ENCODE data around the gene EP400. TPM values are rescaled to one million over a fixed set of nuclear protein-coding genes. Genes with fewer than 3 reads are reported as not detected.
A peak's percentile ranks its signal among the peaks of the same experiment; 100 is the strongest.

EP400 gene
- total and polyA plus RNA-seq, 9 of the 15 experiments (the other 6 are each of a cell fraction or from before 2014, with no cell fraction given) = 4.5 to 58.0 (median 7.0) TPM

DNA sequence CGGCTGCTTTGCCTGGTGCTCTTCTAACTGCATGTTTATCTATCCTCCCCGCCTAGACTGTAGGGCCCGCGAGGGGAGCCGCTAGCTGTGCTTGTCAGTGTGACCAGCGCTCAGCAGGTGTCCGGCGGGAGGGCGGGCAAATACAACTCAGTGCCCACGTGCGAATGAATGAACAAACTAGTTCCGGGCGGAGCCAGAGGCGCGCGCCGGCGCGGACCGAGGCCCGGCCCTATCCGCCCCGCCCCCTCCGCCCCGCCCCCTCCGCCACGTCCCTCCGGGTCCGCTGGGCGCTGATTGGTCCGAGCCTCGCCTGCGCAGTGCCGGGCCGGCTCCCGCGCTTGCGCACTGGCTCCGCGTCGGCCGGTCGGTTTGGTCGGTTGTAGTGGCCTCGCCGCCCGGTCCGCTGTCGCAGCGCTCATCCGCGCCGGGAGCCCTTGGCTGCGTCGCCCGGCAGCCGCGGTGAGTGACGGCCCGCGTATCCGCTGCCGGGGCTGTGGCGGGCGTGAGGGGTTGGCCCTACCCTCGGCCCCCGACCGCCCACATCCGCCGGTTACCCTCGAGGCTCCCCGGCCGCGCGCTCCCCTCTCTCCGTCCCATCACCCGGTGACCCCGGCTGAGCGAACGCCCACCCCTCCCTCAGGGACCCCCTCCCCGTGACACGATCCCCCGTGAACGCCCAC is 134.3 kb downstream of the EP400 start (continued):
- TF ChIP-seq PCBP1 (IDR thresholded peaks at IDR 0.05; ENCODE audit: low read depth, low read length, poor library complexity, severe bottlenecking) (peak; percentile 77), KDM4B (IDR thresholded peaks at IDR 0.05; ENCODE audit: borderline replicate concordance in 2 of 2, low read depth in 1 of 2) (no peak), SRSF9 (IDR thresholded peaks at IDR 0.05; ENCODE audit: borderline replicate concordance, low read depth, low read length) (no peak), L3MBTL2 (IDR thresholded peaks at IDR 0.05) (peak; percentile 93), SRSF1 (IDR thresholded peaks at IDR 0.05; ENCODE audit: low read depth, low read length) (no peak), TCF3 (CRISPR knock-in tag; IDR thresholded peaks at IDR 0.05) (0 out of 2 replicates have a peak, but pooled peaks have one; percentile 23)
- TF ChIP-seq, protein P1, sequence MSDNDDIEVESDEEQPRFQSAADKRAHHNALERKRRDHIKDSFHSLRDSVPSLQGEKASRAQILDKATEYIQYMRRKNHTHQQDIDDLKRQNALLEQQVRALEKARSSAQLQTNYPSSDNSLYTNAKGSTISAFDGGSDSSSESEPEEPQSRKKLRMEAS (CRISPR knock-in tag; IDR thresholded peaks at IDR 0.05) = peak; percentile 96
- TF ChIP-seq, protein P2, sequence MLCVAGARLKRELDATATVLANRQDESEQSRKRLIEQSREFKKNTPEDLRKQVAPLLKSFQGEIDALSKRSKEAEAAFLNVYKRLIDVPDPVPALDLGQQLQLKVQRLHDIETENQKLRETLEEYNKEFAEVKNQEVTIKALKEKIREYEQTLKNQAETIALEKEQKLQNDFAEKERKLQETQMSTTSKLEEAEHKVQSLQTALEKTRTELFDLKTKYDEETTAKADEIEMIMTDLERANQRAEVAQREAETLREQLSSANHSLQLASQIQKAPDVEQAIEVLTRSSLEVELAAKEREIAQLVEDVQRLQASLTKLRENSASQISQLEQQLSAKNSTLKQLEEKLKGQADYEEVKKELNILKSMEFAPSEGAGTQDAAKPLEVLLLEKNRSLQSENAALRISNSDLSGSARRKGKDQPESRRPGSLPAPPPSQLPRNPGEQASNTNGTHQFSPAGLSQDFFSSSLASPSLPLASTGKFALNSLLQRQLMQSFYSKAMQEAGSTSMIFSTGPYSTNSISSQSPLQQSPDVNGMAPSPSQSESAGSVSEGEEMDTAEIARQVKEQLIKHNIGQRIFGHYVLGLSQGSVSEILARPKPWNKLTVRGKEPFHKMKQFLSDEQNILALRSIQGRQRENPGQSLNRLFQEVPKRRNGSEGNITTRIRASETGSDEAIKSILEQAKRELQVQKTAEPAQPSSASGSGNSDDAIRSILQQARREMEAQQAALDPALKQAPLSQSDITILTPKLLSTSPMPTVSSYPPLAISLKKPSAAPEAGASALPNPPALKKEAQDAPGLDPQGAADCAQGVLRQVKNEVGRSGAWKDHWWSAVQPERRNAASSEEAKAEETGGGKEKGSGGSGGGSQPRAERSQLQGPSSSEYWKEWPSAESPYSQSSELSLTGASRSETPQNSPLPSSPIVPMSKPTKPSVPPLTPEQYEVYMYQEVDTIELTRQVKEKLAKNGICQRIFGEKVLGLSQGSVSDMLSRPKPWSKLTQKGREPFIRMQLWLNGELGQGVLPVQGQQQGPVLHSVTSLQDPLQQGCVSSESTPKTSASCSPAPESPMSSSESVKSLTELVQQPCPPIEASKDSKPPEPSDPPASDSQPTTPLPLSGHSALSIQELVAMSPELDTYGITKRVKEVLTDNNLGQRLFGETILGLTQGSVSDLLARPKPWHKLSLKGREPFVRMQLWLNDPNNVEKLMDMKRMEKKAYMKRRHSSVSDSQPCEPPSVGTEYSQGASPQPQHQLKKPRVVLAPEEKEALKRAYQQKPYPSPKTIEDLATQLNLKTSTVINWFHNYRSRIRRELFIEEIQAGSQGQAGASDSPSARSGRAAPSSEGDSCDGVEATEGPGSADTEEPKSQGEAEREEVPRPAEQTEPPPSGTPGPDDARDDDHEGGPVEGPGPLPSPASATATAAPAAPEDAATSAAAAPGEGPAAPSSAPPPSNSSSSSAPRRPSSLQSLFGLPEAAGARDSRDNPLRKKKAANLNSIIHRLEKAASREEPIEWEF (CRISPR knock-in tag; IDR thresholded peaks at IDR 0.05) = no peak
- TF ChIP-seq, protein P3, sequence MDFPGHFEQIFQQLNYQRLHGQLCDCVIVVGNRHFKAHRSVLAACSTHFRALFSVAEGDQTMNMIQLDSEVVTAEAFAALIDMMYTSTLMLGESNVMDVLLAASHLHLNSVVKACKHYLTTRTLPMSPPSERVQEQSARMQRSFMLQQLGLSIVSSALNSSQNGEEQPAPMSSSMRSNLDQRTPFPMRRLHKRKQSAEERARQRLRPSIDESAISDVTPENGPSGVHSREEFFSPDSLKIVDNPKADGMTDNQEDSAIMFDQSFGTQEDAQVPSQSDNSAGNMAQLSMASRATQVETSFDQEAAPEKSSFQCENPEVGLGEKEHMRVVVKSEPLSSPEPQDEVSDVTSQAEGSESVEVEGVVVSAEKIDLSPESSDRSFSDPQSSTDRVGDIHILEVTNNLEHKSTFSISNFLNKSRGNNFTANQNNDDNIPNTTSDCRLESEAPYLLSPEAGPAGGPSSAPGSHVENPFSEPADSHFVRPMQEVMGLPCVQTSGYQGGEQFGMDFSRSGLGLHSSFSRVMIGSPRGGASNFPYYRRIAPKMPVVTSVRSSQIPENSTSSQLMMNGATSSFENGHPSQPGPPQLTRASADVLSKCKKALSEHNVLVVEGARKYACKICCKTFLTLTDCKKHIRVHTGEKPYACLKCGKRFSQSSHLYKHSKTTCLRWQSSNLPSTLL (IDR thresholded peaks at IDR 0.05) = no peak
- TF ChIP-seq, protein P4, sequence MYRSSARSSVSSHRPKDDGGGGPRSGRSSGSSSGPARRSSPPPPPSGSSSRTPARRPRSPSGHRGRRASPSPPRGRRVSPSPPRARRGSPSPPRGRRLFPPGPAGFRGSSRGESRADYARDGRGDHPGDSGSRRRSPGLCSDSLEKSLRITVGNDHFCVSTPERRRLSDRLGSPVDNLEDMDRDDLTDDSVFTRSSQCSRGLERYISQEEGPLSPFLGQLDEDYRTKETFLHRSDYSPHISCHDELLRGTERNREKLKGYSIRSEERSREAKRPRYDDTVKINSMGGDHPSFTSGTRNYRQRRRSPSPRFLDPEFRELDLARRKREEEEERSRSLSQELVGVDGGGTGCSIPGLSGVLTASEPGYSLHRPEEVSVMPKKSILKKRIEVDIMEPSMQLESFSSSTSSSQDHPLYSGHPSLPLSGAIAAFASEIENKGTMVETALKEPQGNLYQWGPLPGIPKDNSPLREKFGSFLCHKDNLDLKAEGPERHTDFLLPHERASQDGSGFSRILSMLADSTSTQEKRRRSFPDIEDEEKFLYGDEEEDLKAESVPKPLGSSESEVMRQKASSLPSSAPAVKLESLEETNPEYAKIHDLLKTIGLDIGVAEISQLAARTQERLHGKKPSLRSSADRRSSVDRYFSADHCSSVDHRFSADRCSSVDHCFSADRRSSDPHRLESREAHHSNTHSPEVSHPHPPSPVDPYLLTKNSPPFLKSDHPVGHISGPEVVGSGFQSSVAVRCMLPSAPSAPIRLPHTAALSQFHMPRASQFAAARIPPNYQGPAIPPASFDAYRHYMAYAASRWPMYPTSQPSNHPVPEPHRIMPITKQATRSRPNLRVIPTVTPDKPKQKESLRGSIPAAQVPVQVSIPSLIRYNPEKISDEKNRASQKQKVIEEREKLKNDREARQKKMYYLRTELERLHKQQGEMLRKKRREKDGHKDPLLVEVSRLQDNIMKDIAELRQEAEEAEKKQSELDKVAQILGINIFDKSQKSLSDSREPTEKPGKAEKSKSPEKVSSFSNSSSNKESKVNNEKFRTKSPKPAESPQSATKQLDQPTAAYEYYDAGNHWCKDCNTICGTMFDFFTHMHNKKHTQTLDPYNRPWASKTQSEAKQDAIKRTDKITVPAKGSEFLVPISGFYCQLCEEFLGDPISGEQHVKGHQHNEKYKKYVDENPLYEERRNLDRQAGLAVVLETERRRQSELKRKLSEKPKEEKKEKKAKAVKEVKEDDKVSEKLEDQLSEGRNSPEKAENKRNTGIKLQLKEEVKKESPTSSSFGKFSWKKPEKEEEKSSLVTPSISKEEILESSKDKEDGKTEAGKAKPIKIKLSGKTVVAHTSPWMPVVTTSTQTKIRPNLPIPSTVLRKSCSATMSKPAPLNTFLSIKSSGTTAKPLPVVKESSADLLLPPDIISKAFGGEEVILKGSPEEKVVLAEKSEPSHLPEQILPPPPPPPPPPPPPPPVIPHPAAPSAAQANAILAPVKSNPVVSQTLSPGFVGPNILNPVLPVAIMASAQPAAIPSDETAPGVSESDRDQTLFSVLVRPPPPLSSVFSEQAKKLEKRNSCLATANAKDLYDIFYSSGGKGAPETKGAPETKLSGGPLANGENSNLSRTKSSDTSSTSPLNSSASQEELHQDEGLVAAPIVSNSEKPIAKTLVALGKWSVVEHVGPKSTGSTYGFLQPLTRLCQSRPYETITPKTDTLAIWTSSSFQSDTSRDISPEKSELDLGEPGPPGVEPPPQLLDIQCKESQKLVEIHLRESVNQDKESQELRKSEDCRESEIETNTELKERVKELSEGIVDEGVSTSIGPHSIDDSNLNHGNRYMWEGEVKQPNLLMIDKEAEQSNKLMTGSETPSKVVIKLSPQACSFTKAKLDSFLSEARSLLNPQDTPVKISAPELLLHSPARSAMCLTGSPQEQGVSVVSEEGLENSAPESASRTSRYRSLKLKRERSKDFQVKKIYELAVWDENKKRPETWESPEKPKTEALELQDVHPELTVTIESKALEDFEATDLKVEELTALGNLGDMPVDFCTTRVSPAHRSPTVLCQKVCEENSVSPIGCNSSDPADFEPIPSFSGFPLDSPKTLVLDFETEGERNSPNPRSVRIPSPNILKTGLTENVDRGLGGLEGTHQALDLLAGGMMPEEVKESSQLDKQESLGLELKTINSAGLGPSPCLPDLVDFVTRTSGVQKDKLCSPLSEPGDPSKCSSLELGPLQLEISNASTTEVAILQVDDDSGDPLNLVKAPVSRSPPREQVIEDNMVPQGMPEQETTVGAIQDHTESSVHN (IDR thresholded peaks at IDR 0.05; ENCODE audit: borderline replicate concordance in 1 of 2, low read depth in 1 of 2) = no peak
